H9 (cell line): ENCODE data around the gene APCDD1. TPM values are rescaled to one million over a fixed set of nuclear protein-coding genes. Genes with fewer than 3 reads are reported as not detected.

ENCODE experiments used
- DNase-seq: peaks from one replicate; pipeline ENCODE4 v3.0.0-alpha.2; 2017
- H2AFZ ChIP-seq: one replicate; pipeline ENCODE4 v1.6.1; 2013; ENCODE audit warnings: mild to moderate bottlenecking, low read length, control low read depth, moderate library complexity
- H2AK5ac ChIP-seq: 2 replicates; pipeline ENCODE4 v1.6.1; 2013; ENCODE audit warnings: low read length, control low read depth, mixed read lengths; ENCODE audit not compliant: insufficient read length
- H2BK120ac ChIP-seq: one replicate; pipeline ENCODE4 v1.6.1; 2013; ENCODE audit warnings: low read depth, mild to moderate bottlenecking, low read length, control low read depth, inconsistent platforms; ENCODE audit not compliant: poor library complexity, severe bottlenecking
- H2BK12ac ChIP-seq: 2 replicates; pipeline ENCODE4 v1.6.1; 2013; ENCODE audit warnings: low read length, control low read depth, mixed read lengths, low read depth; ENCODE audit not compliant: insufficient read length
- H2BK15ac ChIP-seq: 2 replicates; pipeline ENCODE4 v1.6.1; 2013; ENCODE audit warnings: low read depth, low read length, control low read depth
- H2BK20ac ChIP-seq: one replicate; pipeline ENCODE4 v1.6.1; 2013; ENCODE audit warnings: low read depth, mild to moderate bottlenecking, low read length, control low read depth, inconsistent platforms; ENCODE audit not compliant: poor library complexity, severe bottlenecking
- H2BK5ac ChIP-seq: 2 replicates; pipeline ENCODE4 v1.6.1; 2013; ENCODE audit warnings: low read length, control low read depth, mixed read lengths; ENCODE audit not compliant: insufficient read length
- H3K14ac ChIP-seq: 2 replicates; pipeline ENCODE4 v1.6.1; 2013; ENCODE audit warnings: low read length, control low read depth; ENCODE audit not compliant: insufficient read depth
- H3K18ac ChIP-seq: 2 replicates; pipeline ENCODE4 v1.6.1; 2013; ENCODE audit warnings: low read depth, mild to moderate bottlenecking, mixed read lengths, low read length, control low read depth; ENCODE audit not compliant: insufficient read length
- H3K23ac ChIP-seq: 2 replicates; pipeline ENCODE4 v1.6.1; 2013; ENCODE audit warnings: low read length, control low read depth, mixed read lengths, low read depth; ENCODE audit not compliant: insufficient read length
- H3K23me2 ChIP-seq: 2 replicates; pipeline ENCODE4 v1.6.1; 2013; ENCODE audit warnings: low read depth, mild to moderate bottlenecking, mixed read lengths, low read length, control low read depth; ENCODE audit not compliant: insufficient read length, poor library complexity, severe bottlenecking
- H3K27ac ChIP-seq: 2 replicates; pipeline ENCODE4 v1.5.1; 2013; ENCODE audit warnings: low read length, control low read depth, mixed read lengths, low read depth; ENCODE audit not compliant: insufficient read length
- H3K27me3 ChIP-seq: 2 replicates; pipeline ENCODE4 v1.6.1; 2013; ENCODE audit warnings: low read length, control low read depth, inconsistent platforms; ENCODE audit not compliant: insufficient read depth
- H3K4ac ChIP-seq: 2 replicates; pipeline ENCODE4 v1.6.1; 2013; ENCODE audit warnings: low read depth, mild to moderate bottlenecking, control low read depth, inconsistent platforms, low read length, moderate library complexity
- H3K4me1 ChIP-seq: 2 replicates; pipeline ENCODE4 v1.6.1; 2013; ENCODE audit warnings: low read length, control low read depth, inconsistent platforms; ENCODE audit not compliant: insufficient read depth
- H3K4me2 ChIP-seq: 2 replicates; pipeline ENCODE4 v1.6.1; 2013; ENCODE audit warnings: low read length, control low read depth, mixed read lengths; ENCODE audit not compliant: insufficient read length, insufficient read depth
- H3K56ac ChIP-seq: 2 replicates; pipeline ENCODE4 v1.6.1; 2013; ENCODE audit warnings: low read depth, mild to moderate bottlenecking, mixed read lengths, low read length, control low read depth; ENCODE audit not compliant: insufficient read length
- H3K79me1 ChIP-seq: 2 replicates; pipeline ENCODE4 v1.6.1; 2013; ENCODE audit warnings: low read depth, mild to moderate bottlenecking, moderate library complexity, low read length, control low read depth, inconsistent platforms; ENCODE audit not compliant: insufficient read depth, poor library complexity, severe bottlenecking
- H3K79me2 ChIP-seq: 2 replicates; pipeline ENCODE4 v1.6.1; 2013; ENCODE audit warnings: low read length, control low read depth, inconsistent platforms; ENCODE audit not compliant: insufficient read depth
- H3K9ac ChIP-seq: 2 replicates; pipeline ENCODE4 v1.6.1; 2013; ENCODE audit warnings: low read length, control low read depth, mixed read lengths; ENCODE audit not compliant: insufficient read length; ENCODE audit errors: extremely low read depth
- H3K9me3 ChIP-seq: one replicate; pipeline ENCODE4 v1.6.1; 2013; ENCODE audit warnings: low read depth, low read length, inconsistent platforms; ENCODE audit not compliant: control insufficient read depth
- H3T11ph ChIP-seq: one replicate; pipeline ENCODE4 v1.6.1; 2013; ENCODE audit warnings: mild to moderate bottlenecking, low read length, control low read depth, inconsistent platforms
- H4K20me1 ChIP-seq: one replicate; pipeline ENCODE4 v1.6.1; 2013; ENCODE audit not compliant: control insufficient read depth, insufficient read length, insufficient read depth
- H4K5ac ChIP-seq: 2 replicates; pipeline ENCODE4 v1.6.1; 2013; ENCODE audit warnings: low read depth, mild to moderate bottlenecking, mixed read lengths, low read length, control low read depth; ENCODE audit not compliant: insufficient read length
- H4K8ac ChIP-seq: replicated peaks from 2 replicates; pipeline ENCODE4 v1.6.1; 2013; ENCODE audit warnings: low read length, control low read depth, mixed read lengths, low read depth; ENCODE audit not compliant: insufficient read length
- H4K91ac ChIP-seq: 2 replicates; pipeline ENCODE4 v1.6.1; 2013; ENCODE audit warnings: low read depth, mild to moderate bottlenecking, moderate library complexity, mixed read lengths, low read length, control low read depth; ENCODE audit not compliant: insufficient read length
- H3K27ac Mint-ChIP-seq, 3 experiments: 2 replicates in 2 of 3; 3 replicates in 1 of 3; pipeline ENCODE4 v1.8.0; 2020 to 2021; ENCODE audit warnings: mixed read lengths in 3 of 3, mild to moderate bottlenecking in 1 of 3, moderate library complexity in 1 of 3
- H3K27me3 Mint-ChIP-seq: 2 replicates; pipeline ENCODE4 v1.8.0; 2021; ENCODE audit warnings: low read depth, mild to moderate bottlenecking, moderate library complexity, mixed read lengths
- H3K36me3 Mint-ChIP-seq, 3 experiments: 2 replicates in 2 of 3; 3 replicates in 1 of 3; pipeline ENCODE4 v1.8.0; 2020 to 2021; ENCODE audit warnings: low read depth in 3 of 3, mixed read lengths in 3 of 3; ENCODE audit not compliant: insufficient read depth in 1 of 3
- H3K4me1 Mint-ChIP-seq, 2 experiments: 2 replicates each; pipeline ENCODE4 v1.8.0; 2020; ENCODE audit warnings: mixed read lengths in 2 of 2
- H3K4me3 Mint-ChIP-seq, 2 experiments: 2 replicates in 1 of 2; 3 replicates in 1 of 2; pipeline ENCODE4 v1.8.0; 2020 to 2021; ENCODE audit warnings: mild to moderate bottlenecking in 2 of 2, mixed read lengths in 2 of 2, moderate library complexity in 1 of 2
- H3K9me3 Mint-ChIP-seq, 2 experiments: 2 replicates in 1 of 2; 3 replicates in 1 of 2; pipeline ENCODE4 v1.8.0; 2020; ENCODE audit warnings: mild to moderate bottlenecking in 2 of 2, mixed read lengths in 2 of 2, moderate library complexity in 1 of 2
- CTCF ChIP-seq: fragments of 200-600 bp; sonication (generic); conservative IDR thresholded peaks from 3 replicates; pipeline ENCODE4 v1.8.0; 2021; ENCODE audit warnings: antibody characterized with exemption, mild to moderate bottlenecking
- WGBS: extraction: QIAGEN DNeasy Blood & Tissue Kit; methylation state at CpG from one replicate; pipeline ENCODE4 v1.1.7; 2013; ENCODE audit warnings: missing lambda C conversion rate, low lambda C conversion rate, mixed read lengths; ENCODE audit not compliant: insufficient read length; ENCODE audit errors: extremely low coverage; 5-methylcytosine and 5-hydroxymethylcytosine counted together
- total RNA-seq: library from RNA; stranded (reverse); gene quantifications from 2 replicates; pipeline ENCODE4 v1.2.1, GENCODE V29; 2021

Gene APCDD1
- total RNA-seq, 1 experiment from 2014 or later: 1.8 TPM

GRCh38 chr18:10462597-10462996 is 8.2 kb downstream of the APCDD1 start:
- H2BK20ac ChIP-seq: no peak overlapping the region
- H3K27ac ChIP-seq: no peak overlapping the region
- H3K27ac Mint-ChIP-seq: peak overlapping the region in 1 of 3 experiments; percentile 5; a peak in 1 of 7 replicates
- H4K8ac ChIP-seq: no peak overlapping the region
- no peaks in the 10 kb centered on the region; a peak in 2 of 5 replicates for H3K9me3 Mint-ChIP-seq
- peaks cover 4 to 7% of the 10 kb centered on the region in 2 experiments for H3K4me1 Mint-ChIP-seq
- no peaks in the 10 kb centered on the region for H3K4me1 ChIP-seq
- no peaks in the 10 kb centered on the region for H3K79me1 ChIP-seq
- no peak overlapping the region for H3K4me2 ChIP-seq
- H3K56ac ChIP-seq: no peak overlapping the region
- no CpG with 5 or more reads among the region's 2 CpGs for WGBS
- H3K27me3 ChIP-seq: no peaks in the 10 kb centered on the region; the same call in 1 of the 2 replicates
- H3K14ac ChIP-seq: no peak overlapping the region
- no peaks in the 10 kb centered on the region for H3K79me2 ChIP-seq
- H2AK5ac ChIP-seq: no peak overlapping the region
- no peak overlapping the region for H2BK12ac ChIP-seq
- H3K23ac ChIP-seq: no peak overlapping the region
- H2BK5ac ChIP-seq: no peak overlapping the region
- H3K27me3 Mint-ChIP-seq: peaks cover 40% of the 10 kb centered on the region
- no peak overlapping the region for H3T11ph ChIP-seq
- no peak overlapping the region for H3K4me3 Mint-ChIP-seq
- no peak overlapping the region for H4K91ac ChIP-seq
- no peak for DNase-seq
- H3K36me3 Mint-ChIP-seq: peaks cover 0 to 4% (median 0%) of the 10 kb centered on the region in 3 experiments; a peak in 3 of 7 replicates
- H4K5ac ChIP-seq: no peak overlapping the region
- H3K18ac ChIP-seq: no peak overlapping the region
- no peaks in the 10 kb centered on the region for H3K9me3 ChIP-seq
- TF ChIP-seq CTCF: no peak
- no peak overlapping the region for H2BK15ac ChIP-seq
- no peak overlapping the region for H3K4ac ChIP-seq
- no peaks in the 10 kb centered on the region for H4K20me1 ChIP-seq
- no peak overlapping the region for H3K9ac ChIP-seq
- H2AFZ ChIP-seq: no peak overlapping the region
- H3K23me2 ChIP-seq: no peaks in the 10 kb centered on the region
- no peak overlapping the region for H2BK120ac ChIP-seq
